ENCODE results near the gene HEBP1.

HEBP1 gene

DNA sequence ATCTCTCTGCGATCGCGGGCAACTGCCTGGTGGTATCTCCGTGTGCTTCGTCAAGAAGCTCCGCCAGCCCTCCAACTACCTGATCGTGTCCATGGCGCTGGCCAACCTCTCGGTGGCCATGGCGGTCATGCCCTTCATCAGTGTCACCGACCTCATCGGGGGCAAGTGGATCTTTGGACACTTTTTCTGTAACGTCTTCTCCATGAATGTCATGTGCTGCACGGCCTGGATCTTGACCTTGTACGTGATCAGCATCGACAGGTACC is 1.6 kb upstream of the HEBP1 start:
- Histone ChIP-seq H3K4me1 (ENCODE audit: control insufficient read depth, insufficient read depth, low read length, unreplicated experiment) (peaks cover 33% of the 10 kb centered on the region), H3K27me3 (ENCODE audit: insufficient read depth, low read length) (no peaks in the 10 kb centered on the region), H3K36me3 (ENCODE audit: insufficient read depth, low read length) (no peaks in the 10 kb centered on the region), H3K4me3 (ENCODE audit: low read depth, low read length) (peak overlapping the region; percentile 99), H2AFZ (ENCODE audit: low read length, unreplicated experiment) (peak overlapping the region; percentile 53), H3K27ac (ENCODE audit: low read depth, low read length) (no peak overlapping the region; the same call in 1 of the 2 replicates), H3K79me2 (ENCODE audit: control insufficient read depth, insufficient read depth, low read length, unreplicated experiment) (peaks cover 40% of the 10 kb centered on the region)

- H3K36me3 ChIP-seq (ENCODE audit: insufficient read depth, low read length) = no peaks in the 10 kb centered on the region
- H3K4me3 ChIP-seq (ENCODE audit: low read depth, low read length) = peak overlapping the region; percentile 99
- peak overlapping the region; percentile 87 for H2AFZ ChIP-seq (ENCODE audit: low read length, unreplicated experiment)
- H3K4me1 ChIP-seq (ENCODE audit: control insufficient read depth, insufficient read depth, low read length, unreplicated experiment) = peaks cover 35% of the 10 kb centered on the region
- peak overlapping the region; percentile 69 for H3K27ac ChIP-seq (ENCODE audit: low read depth, low read length)
- H3K27me3 ChIP-seq (ENCODE audit: insufficient read depth, low read length) = no peaks in the 10 kb centered on the region
- peaks cover 46% of the 10 kb centered on the region for H3K79me2 ChIP-seq (ENCODE audit: control insufficient read depth, insufficient read depth, low read length, unreplicated experiment)
Measured at GRCh38 chr12:13000925-13001774, 1.1 kb upstream of the HEBP1 start.

DNA sequence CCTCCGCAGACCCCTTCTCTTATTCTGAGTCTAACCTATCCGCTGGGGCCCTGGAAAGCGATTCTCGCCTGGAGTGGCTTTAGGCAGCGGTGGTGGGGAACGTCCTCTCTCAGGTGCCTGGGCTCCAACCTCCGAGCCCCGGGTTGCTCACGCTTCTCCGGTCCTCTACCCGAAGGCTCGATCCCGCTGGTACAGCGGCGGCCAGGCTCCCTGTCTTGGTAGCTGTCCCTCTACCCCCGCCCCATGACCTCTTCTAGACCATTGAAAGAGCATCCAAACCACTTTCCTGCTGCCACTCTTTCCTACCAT is 505 bp upstream of the HEBP1 start:
- no peaks in the 10 kb centered on the region for H3K27me3 ChIP-seq (ENCODE audit: insufficient read depth, low read length)
- peak overlapping the region; percentile 69 for H3K27ac ChIP-seq (ENCODE audit: low read depth, low read length)

DNA sequence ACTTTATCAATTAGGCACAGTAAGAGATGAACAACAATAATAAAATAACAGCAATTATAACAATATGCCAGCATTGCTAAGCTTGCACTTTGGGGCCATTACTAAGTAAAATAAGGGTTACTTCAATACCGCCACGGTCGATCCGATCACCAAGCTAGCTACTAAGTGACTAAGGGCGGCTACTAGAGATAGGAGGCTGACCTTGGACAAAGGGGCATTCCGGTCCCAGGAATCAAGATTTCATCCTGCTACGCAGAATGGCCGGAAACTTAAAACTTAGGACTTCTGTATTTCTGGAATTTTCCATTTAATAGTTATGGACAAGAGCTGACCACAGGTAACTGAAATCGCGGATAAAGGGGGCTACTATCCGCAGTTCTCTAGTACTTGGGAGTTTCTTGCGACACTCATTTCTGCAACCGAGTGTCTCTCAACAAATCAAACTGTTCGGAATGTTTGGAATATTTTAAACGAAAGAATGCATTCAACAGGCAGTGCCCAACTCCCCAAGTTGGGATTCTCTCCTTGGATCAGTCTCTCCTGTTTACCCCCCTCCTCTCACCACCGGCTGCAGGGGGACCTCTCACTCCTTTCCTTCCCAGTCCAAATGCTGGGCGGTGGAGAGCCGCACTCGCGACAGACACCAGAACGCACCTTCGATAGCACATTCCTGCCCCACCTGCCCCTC is 650 bp downstream of the HEBP1 start:
- peak overlapping the region; percentile 83 for H2AFZ ChIP-seq (ENCODE audit: low read length, unreplicated experiment)
- H3K36me3 ChIP-seq (ENCODE audit: insufficient read depth, low read length) = no peaks in the 10 kb centered on the region
- H3K79me2 ChIP-seq (ENCODE audit: control insufficient read depth, insufficient read depth, low read length, unreplicated experiment) = peaks cover 63% of the 10 kb centered on the region
- H3K4me1 ChIP-seq (ENCODE audit: control insufficient read depth, insufficient read depth, low read length, unreplicated experiment) = peaks cover 35% of the 10 kb centered on the region
- H3K27me3 ChIP-seq (ENCODE audit: insufficient read depth, low read length) = no peaks in the 10 kb centered on the region
- H3K4me3 ChIP-seq (ENCODE audit: low read depth, low read length) = peak overlapping the region; percentile 99
- no peak overlapping the region for H3K27ac ChIP-seq (ENCODE audit: low read depth, low read length)

More for the DNA sequence above, 505 bp upstream of the HEBP1 start:
- H3K4me3 ChIP-seq (ENCODE audit: low read depth, low read length) = peak overlapping the region; percentile 99
- H3K36me3 ChIP-seq (ENCODE audit: insufficient read depth, low read length) = no peaks in the 10 kb centered on the region
- H2AFZ ChIP-seq (ENCODE audit: low read length, unreplicated experiment) = peak overlapping the region; percentile 87
- H3K79me2 ChIP-seq (ENCODE audit: control insufficient read depth, insufficient read depth, low read length, unreplicated experiment) = peaks cover 51% of the 10 kb centered on the region
- H3K4me1 ChIP-seq (ENCODE audit: control insufficient read depth, insufficient read depth, low read length, unreplicated experiment) = peaks cover 35% of the 10 kb centered on the region

DNA sequence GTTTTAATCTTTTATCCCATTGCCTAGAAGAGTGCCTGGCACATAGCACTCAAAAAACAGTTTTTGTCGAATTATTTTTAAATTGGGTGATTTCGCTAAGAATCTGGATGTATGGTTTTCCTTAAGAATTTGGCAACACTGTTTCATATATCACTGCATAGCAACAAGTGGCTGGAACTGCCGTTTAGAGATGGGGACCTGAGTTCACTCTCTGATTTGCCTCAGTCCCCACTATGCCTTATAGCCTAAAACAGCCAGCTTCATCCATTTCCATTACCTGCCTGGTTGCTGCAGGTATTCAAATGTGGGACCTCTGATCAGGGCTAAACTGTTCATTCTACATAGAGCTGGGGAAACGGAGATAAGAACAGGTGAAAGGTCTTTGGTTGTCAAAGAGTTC is 1.8 kb downstream of the HEBP1 start:
- Histone ChIP-seq H3K27me3 (ENCODE audit: insufficient read depth, low read length) (no peaks in the 10 kb centered on the region), H3K4me3 (ENCODE audit: low read depth, low read length) (peak overlapping the region; percentile 99), H2AFZ (ENCODE audit: low read length, unreplicated experiment) (no peak overlapping the region), H3K4me1 (ENCODE audit: control insufficient read depth, insufficient read depth, low read length, unreplicated experiment) (peaks cover 35% of the 10 kb centered on the region), H3K36me3 (ENCODE audit: insufficient read depth, low read length) (no peaks in the 10 kb centered on the region), H3K79me2 (ENCODE audit: control insufficient read depth, insufficient read depth, low read length, unreplicated experiment) (peaks cover 70% of the 10 kb centered on the region), H3K27ac (ENCODE audit: low read depth, low read length) (no peak overlapping the region)

- H3K4me3 ChIP-seq (ENCODE audit: low read depth, low read length) = peak overlapping the region; percentile 34
- no peak overlapping the region for H3K27ac ChIP-seq (ENCODE audit: low read depth, low read length)
- H3K27me3 ChIP-seq (ENCODE audit: insufficient read depth, low read length) = no peaks in the 10 kb centered on the region
- no peak overlapping the region for H2AFZ ChIP-seq (ENCODE audit: low read length, unreplicated experiment)
- H3K4me1 ChIP-seq (ENCODE audit: control insufficient read depth, insufficient read depth, low read length, unreplicated experiment) = peaks cover 34% of the 10 kb centered on the region
- H3K36me3 ChIP-seq (ENCODE audit: insufficient read depth, low read length) = no peaks in the 10 kb centered on the region
- peaks cover 70% of the 10 kb centered on the region for H3K79me2 ChIP-seq (ENCODE audit: control insufficient read depth, insufficient read depth, low read length, unreplicated experiment)
Measured at GRCh38 chr12:12997734-12998133, 2.3 kb downstream of the HEBP1 start.

DNA sequence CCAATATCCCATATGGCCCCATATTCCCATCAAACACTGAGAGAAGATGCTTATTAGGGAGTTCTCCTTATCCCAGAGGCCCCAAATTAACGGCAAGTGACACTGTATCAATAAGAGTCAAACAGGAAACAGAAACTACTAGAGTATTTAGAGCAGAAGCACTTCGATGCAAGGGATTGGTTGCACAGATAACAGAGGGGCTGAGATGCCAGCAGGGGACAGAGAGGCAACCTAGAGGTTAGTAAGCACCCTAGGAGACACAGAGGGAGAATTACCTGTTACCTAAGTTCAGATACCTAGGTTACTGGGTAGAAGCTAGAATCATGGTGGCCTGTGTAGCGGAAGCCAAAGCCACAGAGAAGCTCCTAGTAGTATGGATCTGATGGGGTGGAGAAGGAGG is 2.9 kb downstream of the HEBP1 start:
- no peaks in the 10 kb centered on the region for H3K27me3 ChIP-seq (ENCODE audit: insufficient read depth, low read length)
- peaks cover 69% of the 10 kb centered on the region for H3K79me2 ChIP-seq (ENCODE audit: control insufficient read depth, insufficient read depth, low read length, unreplicated experiment)
- no peaks in the 10 kb centered on the region for H3K36me3 ChIP-seq (ENCODE audit: insufficient read depth, low read length)
- H3K4me1 ChIP-seq (ENCODE audit: control insufficient read depth, insufficient read depth, low read length, unreplicated experiment) = peaks cover 33% of the 10 kb centered on the region
- H3K4me3 ChIP-seq (ENCODE audit: low read depth, low read length) = peak overlapping the region; percentile 34; the same call in 1 of the 2 replicates
- no peak overlapping the region for H3K27ac ChIP-seq (ENCODE audit: low read depth, low read length)
- H2AFZ ChIP-seq (ENCODE audit: low read length, unreplicated experiment) = no peak overlapping the region

DNA sequence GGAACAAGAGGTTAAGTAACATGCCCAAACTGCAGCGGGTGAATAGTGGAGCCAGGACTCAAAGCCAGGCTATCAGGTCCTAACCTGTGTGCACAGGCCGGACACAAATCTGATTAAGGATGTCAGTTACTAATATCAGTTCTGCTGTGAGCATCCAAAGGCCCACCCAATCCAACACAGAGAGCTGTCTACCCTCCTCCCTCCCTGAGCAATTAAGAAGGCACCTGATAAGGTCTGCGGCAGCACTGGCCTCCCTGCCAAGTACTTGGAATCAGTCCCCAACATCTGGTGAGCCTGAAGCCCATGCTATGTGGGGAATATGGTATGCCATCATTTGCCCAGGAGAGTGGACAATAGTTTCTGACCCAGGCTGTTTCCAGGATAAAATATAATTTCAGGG is 3.9 kb downstream of the HEBP1 start:
- H3K79me2 ChIP-seq (ENCODE audit: control insufficient read depth, insufficient read depth, low read length, unreplicated experiment) = peaks cover 70% of the 10 kb centered on the region

GRCh38 chr12:12995088-12995487 is 5.0 kb downstream of the HEBP1 start:
- no peaks in the 10 kb centered on the region for H3K36me3 ChIP-seq (ENCODE audit: insufficient read depth, low read length)
- no peak overlapping the region for H3K27ac ChIP-seq (ENCODE audit: low read depth, low read length)
- no peaks in the 10 kb centered on the region for H3K27me3 ChIP-seq (ENCODE audit: insufficient read depth, low read length)
- no peak overlapping the region for H2AFZ ChIP-seq (ENCODE audit: low read length, unreplicated experiment)
- H3K79me2 ChIP-seq (ENCODE audit: control insufficient read depth, insufficient read depth, low read length, unreplicated experiment) = peaks cover 80% of the 10 kb centered on the region
- peaks cover 41% of the 10 kb centered on the region for H3K4me1 ChIP-seq (ENCODE audit: control insufficient read depth, insufficient read depth, low read length, unreplicated experiment)
- no peak overlapping the region for H3K4me3 ChIP-seq (ENCODE audit: low read depth, low read length)

More for the DNA sequence above, 3.9 kb downstream of the HEBP1 start:
- no peak overlapping the region for H3K4me3 ChIP-seq (ENCODE audit: low read depth, low read length)
- no peaks in the 10 kb centered on the region for H3K27me3 ChIP-seq (ENCODE audit: insufficient read depth, low read length)
- no peak overlapping the region for H2AFZ ChIP-seq (ENCODE audit: low read length, unreplicated experiment)
- H3K27ac ChIP-seq (ENCODE audit: low read depth, low read length) = no peak overlapping the region
- H3K36me3 ChIP-seq (ENCODE audit: insufficient read depth, low read length) = no peaks in the 10 kb centered on the region
- H3K4me1 ChIP-seq (ENCODE audit: control insufficient read depth, insufficient read depth, low read length, unreplicated experiment) = peaks cover 37% of the 10 kb centered on the region

- Histone ChIP-seq H3K27me3 (ENCODE audit: insufficient read depth, low read length) (no peaks in the 10 kb centered on the region), H3K4me3 (ENCODE audit: low read depth, low read length) (peak overlapping the region; percentile 73), H3K4me1 (ENCODE audit: control insufficient read depth, insufficient read depth, low read length, unreplicated experiment) (peaks cover 36% of the 10 kb centered on the region)
Measured at GRCh38 chr12:12993367-12993766, 6.7 kb downstream of the HEBP1 start.

More at GRCh38 chr12:12993367-12993766, 6.7 kb downstream of the HEBP1 start:
- peaks cover 64% of the 10 kb centered on the region for H3K79me2 ChIP-seq (ENCODE audit: control insufficient read depth, insufficient read depth, low read length, unreplicated experiment)
- peaks cover 4% of the 10 kb centered on the region; the same call in 1 of the 2 replicates for H3K36me3 ChIP-seq (ENCODE audit: insufficient read depth, low read length)
- H2AFZ ChIP-seq (ENCODE audit: low read length, unreplicated experiment) = no peak overlapping the region
- peak overlapping the region; percentile 96 for H3K27ac ChIP-seq (ENCODE audit: low read depth, low read length)

Measured in ACC112 (cell line).